Measurements from ENCODE around the gene MYLK.

Gene MYLK

DNA sequence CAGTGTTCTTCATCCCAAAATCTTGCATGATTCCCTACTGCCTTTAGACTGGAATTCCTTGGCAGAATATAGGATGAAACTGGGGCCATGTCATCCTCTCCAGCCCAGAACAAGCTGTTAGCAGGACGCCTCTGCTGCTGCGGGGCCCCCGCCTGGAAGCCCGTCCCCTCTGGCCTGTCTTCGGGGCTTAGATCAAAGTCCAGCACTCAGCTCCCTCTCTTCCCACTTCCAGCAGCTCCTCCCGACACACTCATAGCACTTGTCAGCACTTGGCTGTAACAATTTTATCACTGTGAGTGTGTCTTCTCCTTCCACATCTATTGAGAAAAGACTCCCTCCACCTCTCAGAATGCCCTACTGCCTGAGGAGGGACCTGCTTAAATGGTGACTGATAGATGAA lies 187.3 kb downstream of the MYLK start:
- TF ChIP-seq, protein P1, sequence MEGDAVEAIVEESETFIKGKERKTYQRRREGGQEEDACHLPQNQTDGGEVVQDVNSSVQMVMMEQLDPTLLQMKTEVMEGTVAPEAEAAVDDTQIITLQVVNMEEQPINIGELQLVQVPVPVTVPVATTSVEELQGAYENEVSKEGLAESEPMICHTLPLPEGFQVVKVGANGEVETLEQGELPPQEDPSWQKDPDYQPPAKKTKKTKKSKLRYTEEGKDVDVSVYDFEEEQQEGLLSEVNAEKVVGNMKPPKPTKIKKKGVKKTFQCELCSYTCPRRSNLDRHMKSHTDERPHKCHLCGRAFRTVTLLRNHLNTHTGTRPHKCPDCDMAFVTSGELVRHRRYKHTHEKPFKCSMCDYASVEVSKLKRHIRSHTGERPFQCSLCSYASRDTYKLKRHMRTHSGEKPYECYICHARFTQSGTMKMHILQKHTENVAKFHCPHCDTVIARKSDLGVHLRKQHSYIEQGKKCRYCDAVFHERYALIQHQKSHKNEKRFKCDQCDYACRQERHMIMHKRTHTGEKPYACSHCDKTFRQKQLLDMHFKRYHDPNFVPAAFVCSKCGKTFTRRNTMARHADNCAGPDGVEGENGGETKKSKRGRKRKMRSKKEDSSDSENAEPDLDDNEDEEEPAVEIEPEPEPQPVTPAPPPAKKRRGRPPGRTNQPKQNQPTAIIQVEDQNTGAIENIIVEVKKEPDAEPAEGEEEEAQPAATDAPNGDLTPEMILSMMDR (IDR thresholded peaks at IDR 0.05) = no peak
- Histone ChIP-seq H3K27me3 (no peaks in the 10 kb centered on the region), H3K9me3 (no peaks in the 10 kb centered on the region), H3K4me1 (ENCODE audit: control insufficient read depth in 1 of 2, insufficient read depth in 1 of 2, low read depth in 1 of 2, low read length in 1 of 2) (no peaks in the 10 kb centered on the region), H3K36me3 (no peaks in the 10 kb centered on the region), H3K27ac (no peak overlapping the region), H3K4me3 (ENCODE audit: low read depth in 1 of 2, low read length in 1 of 2) (no peak overlapping the region)

DNA sequence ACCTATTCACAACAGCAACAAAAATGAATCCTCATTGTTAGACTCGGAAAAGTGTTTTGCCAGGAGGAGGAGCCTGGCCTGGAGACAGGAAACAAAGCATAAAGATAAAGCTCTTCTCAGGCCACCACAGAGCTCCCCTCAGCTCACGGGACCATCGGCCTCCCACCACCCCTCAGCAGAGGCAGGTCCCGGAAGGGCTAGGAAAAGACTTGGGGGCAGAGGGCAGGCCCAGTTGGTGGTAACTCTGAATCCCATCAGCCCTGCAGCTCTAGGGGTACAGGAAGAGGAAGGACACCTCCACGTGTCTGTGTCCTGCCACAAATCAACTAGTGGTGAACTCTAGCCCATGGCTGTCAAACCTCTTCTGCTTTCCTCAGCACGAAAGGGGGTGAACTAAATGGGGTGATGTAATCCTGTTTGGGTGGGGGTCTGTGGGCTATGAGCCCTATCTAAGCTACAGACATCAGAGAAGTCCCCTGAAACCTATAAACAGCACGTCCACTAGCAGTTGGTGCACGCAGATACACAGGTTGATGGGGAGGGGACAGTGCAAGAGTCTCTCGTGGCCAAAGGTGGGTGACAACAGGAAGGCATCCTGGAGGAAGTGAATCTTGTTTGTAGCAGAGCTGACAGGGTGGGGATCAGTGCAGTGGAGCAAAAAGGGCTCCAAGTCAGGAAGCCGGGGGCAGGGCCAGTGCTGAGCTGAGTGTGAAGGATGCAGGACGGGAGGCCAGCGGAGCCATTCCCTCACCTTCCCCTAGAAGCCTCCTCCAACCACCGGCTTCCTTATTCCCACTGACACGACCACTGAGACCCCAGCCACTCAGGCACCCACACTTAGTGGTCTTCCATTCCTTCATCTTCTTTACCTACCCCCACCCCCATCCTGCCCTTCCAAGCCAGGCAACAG lies 188.1 kb downstream of the MYLK start:
- TF ChIP-seq, protein P1 (IDR thresholded peaks at IDR 0.05) = no peak
- H3K36me3 ChIP-seq = no peaks in the 10 kb centered on the region
- H3K27me3 ChIP-seq = no peaks in the 10 kb centered on the region
- no peak overlapping the region for H3K27ac ChIP-seq
- no peaks in the 10 kb centered on the region for H3K4me1 ChIP-seq (ENCODE audit: control insufficient read depth in 1 of 2, insufficient read depth in 1 of 2, low read depth in 1 of 2, low read length in 1 of 2)
- no peak overlapping the region for H3K4me3 ChIP-seq (ENCODE audit: low read depth in 1 of 2, low read length in 1 of 2)
- no peaks in the 10 kb centered on the region for H3K9me3 ChIP-seq

DNA sequence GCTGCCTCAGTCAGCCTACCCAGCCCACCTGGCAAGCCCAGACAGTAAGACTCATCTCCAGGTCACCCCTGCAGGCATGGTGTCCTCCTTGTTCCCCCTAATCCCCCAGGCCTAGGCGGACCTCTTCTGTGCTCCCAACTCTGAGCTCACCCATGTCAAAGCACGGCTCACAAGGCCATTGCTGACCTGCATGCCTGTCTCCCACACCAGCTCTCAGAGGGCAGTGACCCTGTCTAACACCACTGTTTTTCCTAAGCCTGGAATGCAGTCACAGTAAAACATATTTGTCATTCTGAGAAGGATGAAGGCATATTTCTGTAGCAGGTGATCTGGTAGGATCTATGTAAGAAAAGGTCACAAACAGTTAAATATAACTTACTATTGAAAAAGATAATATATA lies 189.0 kb downstream of the MYLK start:
- Histone ChIP-seq H3K4me3 (ENCODE audit: low read depth in 1 of 2, low read length in 1 of 2) (no peak overlapping the region), H3K27ac (no peak overlapping the region), H3K36me3 (no peaks in the 10 kb centered on the region), H3K9me3 (no peaks in the 10 kb centered on the region), H3K27me3 (no peaks in the 10 kb centered on the region), H3K4me1 (ENCODE audit: control insufficient read depth in 1 of 2, insufficient read depth in 1 of 2, low read depth in 1 of 2, low read length in 1 of 2) (no peaks in the 10 kb centered on the region)
- TF ChIP-seq, protein P1 (IDR thresholded peaks at IDR 0.05) = no peak

DNA sequence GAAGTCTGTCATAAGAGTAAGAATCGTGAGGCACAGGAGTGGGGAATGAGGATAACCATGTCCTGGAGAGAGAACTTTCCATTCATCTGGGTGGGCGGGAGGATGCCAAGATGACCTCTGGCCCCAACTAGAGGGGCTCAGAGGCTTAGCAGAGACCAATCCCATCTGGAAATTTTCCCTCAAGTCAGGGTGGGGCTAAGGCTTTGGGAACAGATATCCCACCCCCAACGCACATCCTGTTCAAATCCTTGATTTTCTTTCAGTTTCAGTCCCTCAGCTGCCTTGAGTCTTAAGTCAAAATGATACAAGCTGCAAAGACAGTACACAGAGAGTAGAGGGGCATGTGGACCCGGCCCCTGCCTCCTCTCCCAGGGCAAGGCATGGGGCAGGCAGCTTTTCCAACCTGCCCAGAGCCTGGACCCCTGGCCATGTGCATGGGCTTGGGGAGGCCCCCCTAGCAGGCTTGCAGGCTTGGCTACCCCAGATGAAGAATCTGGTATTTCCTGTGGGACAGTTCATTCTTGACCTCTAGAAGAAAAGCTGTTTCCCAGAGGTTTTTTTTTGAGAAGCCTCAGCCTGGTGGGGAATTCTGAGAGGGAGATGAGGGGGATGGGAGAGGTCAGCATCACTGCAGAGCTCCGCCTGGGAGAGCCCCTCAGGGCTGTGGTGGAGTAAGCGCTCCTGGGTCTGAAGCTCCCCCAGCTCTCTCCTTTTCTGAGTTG lies 189.6 kb downstream of the MYLK start:
- no peaks in the 10 kb centered on the region for H3K4me1 ChIP-seq (ENCODE audit: control insufficient read depth in 1 of 2, insufficient read depth in 1 of 2, low read depth in 1 of 2, low read length in 1 of 2)
- no peak overlapping the region for H3K27ac ChIP-seq
- no peaks in the 10 kb centered on the region for H3K27me3 ChIP-seq
- H3K9me3 ChIP-seq = no peaks in the 10 kb centered on the region
- TF ChIP-seq, protein P1 (IDR thresholded peaks at IDR 0.05) = no peak
- H3K36me3 ChIP-seq = no peaks in the 10 kb centered on the region
- no peak overlapping the region for H3K4me3 ChIP-seq (ENCODE audit: low read depth in 1 of 2, low read length in 1 of 2)

DNA sequence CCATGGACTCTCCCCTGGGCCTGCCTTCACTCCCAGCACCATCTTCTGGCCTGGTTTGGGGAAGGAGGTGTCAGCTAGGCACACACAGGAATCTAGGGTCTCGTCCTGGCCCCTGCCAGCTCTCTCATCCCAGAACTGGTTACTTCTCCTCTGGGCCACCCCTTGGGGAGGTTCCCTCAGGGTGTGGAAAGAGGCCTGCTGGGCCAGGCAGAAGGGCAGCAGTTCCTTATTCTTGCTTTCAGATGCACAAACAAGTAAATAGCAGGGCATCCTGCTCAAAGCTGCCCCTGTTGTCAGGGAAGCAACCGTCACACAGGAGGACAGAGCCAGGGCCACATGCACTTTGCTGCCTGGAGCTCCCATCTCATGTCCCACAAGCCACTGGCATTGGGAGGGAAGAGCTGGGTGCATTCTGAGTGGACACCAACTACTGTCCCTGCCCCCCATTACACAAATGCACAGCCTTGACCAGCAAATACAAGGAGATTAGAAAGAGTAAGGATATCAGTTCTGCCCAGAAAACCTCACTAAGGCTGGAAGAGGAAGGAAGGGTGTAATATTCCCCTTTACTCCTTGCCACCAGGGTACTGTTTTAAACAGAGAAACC lies 190.4 kb downstream of the MYLK start:
- Histone ChIP-seq H3K4me1 (ENCODE audit: control insufficient read depth in 1 of 2, insufficient read depth in 1 of 2, low read depth in 1 of 2, low read length in 1 of 2) (no peaks in the 10 kb centered on the region), H3K27me3 (no peaks in the 10 kb centered on the region)

More for the DNA sequence above, 190.4 kb downstream of the MYLK start:
- H3K4me3 ChIP-seq (ENCODE audit: low read depth in 1 of 2, low read length in 1 of 2) = no peak overlapping the region
- no peaks in the 10 kb centered on the region for H3K9me3 ChIP-seq
- TF ChIP-seq, protein P1 (IDR thresholded peaks at IDR 0.05) = no peak
- no peak overlapping the region for H3K27ac ChIP-seq
- H3K36me3 ChIP-seq = no peaks in the 10 kb centered on the region
